Renal cortical epithelial cell (primary cell): ENCODE measurements around the gene ATP5MK. TPM values are rescaled to one million over a fixed set of nuclear protein-coding genes. Genes with fewer than 3 reads are reported as not detected.
"Not testable (repeated sequence)": the region's sequence is repeated elsewhere in the genome, so short reads cannot be mapped to it uniquely, and the experiment has no call there.

Experiments used
- DNase-seq: peaks from one replicate; pipeline ENCODE4 v3.0.0-alpha.2; 2011; ENCODE audit warnings: low read depth
- total RNA-seq: library from RNA; depleted of rRNA; stranded (reverse); fragments of >200 nt; gene quantifications from 2 replicates; pipeline ENCODE4 v1.2.3, GENCODE V29; 2014

The ATP5MK gene
- total RNA-seq, 1 donor from 2014 or later = 165 TPM

DNA sequence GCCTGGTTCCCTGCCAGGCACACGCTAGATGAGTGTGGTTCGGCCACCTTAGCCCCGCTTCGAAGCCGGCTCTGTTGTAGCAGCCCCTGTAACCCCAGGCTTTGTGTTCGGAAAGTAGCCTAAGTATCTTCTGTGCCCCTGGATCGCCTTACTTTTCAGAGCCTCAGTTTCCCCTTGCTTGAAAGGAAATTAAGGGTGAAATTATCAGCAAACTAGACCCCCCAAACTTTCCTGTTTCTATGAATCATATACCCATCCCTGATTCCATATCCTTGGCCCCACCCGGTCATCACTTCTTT is 463 bp upstream of the ATP5MK start:
- DNase-seq = no peak

DNA sequence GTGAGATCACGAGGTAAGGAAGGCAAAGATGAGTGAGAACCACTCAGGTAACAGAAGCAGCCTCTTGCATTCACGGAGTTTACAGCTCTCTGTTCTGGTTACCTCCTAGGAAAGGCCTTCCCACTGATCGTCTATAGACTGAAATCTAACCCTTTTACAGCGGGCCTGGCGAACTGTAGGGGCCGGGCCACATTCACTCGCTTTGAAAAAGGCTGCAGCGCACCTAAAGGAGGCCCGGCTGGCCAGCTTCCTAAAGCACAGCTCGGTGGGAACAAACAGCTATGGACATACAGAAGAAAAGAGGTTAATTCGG is 565 bp downstream of the ATP5MK start:
- DNase-seq = peak; percentile 7

DNA sequence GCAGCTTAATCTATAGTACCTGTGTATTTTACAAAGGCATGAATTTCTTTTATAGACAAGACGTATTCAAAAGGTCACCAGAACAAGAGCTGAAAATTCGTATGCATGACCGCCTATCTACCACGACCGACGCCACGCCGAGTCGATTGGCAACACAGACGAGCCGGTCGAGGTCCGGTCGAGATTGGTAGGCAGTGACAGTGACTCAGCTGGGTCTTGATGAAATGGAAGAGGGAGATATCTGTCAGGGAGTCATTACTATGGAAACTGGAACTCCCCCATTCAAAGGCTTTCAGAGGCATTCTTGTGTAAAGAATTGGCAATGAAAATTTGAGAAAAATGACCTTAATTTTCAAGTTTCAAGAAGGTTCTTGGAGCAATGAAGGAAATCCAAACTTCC is 2.1 kb downstream of the ATP5MK start:
- peak; percentile 21 for DNase-seq

DNA sequence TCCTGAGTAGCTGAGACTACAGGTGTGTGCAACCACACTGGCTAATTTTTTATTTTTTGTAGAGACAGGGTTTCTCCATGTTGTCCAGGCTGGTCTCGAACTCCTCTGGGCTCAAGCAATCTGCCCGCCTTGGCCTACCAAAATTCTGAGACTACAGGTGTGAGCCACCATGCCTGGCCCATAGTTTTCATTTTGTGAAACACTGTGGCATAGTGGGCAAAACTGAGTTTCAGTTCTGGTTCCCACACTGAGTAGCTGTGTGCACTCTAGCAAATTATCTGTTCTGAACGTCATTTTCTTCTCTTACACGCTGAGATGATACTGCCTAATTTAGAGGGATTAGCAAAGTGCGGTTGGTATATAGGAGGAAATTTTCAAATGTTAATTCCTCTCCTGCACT is 13.5 kb downstream of the ATP5MK start:
- no peak for DNase-seq

DNA sequence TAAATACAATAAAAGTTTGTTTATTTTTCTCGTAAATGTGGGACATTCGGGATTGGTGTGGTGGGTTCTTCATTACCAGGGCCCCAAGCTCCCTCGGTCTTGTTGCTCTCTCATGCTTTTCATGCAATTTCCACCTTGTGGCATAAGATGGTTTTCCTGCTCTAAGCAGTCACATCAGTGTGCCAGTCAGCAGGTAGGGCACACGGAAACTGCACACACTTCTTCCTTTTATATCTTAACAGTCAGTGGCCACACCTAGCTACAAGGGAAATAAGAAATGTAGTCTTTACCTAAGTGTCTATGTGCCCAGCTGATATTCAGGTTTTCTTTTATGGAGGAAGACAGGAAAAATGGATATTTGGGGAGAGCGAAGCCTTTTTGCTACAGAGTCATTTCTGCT is 22.0 kb downstream of the ATP5MK start:
- no peak for DNase-seq

DNA sequence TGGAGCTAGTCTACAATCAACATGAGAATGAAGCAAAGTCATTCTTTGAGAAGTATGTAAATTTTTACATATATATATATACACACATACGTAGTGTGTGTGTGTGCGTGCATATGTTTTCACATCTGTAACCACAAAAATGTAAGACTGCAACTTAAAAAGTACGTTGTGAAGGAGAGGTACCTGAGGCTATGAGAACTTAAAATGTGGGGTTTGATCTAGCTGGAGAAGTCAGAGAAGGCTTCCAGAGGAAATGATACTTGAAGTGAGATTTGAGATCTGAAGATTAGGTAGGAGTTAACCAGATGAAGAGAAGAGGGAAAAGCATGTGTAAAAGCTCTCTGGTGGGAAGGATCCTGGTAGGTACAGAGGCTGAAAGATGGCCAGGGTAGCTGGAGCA is 22.7 kb downstream of the ATP5MK start:
- DNase-seq = no peak

DNA sequence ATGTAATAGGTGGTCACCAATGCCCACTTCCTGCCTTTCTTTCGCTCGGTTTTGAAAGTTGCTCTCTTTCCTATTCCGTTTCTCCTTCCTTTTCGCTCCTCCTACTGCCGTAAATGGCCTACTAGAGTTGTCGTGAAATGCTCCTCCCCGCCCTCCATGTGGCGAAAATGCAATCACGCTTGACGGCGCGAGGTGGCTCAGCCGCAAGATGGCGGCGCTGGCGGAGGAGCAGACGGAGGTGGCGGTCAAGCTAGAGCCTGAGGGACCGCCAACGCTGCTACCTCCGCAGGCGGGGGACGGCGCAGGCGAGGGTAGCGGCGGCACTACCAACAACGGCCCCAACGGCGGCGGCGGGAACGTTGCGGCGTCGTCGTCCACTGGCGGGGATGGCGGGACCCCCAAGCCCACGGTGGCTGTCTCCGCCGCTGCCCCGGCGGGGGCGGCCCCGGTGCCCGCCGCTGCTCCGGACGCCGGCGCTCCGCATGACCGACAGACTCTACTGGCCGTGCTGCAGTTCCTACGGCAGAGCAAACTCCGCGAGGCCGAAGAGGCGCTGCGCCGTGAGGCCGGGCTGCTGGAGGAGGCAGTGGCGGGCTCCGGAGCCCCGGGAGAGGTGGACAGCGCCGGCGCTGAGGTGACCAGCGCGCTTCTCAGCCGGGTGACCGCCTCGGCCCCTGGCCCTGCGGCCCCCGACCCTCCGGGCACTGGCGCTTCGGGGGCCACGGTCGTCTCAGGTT is 28.3 kb downstream of the ATP5MK start, which contains the start of gene TAF5:
TSS of gene TAF5 (plus strand) at position 195 of the 737 bp plus-strand sequence. CDS start at position 209, 14 bp downstream.
- peak; percentile 91 for DNase-seq

DNA sequence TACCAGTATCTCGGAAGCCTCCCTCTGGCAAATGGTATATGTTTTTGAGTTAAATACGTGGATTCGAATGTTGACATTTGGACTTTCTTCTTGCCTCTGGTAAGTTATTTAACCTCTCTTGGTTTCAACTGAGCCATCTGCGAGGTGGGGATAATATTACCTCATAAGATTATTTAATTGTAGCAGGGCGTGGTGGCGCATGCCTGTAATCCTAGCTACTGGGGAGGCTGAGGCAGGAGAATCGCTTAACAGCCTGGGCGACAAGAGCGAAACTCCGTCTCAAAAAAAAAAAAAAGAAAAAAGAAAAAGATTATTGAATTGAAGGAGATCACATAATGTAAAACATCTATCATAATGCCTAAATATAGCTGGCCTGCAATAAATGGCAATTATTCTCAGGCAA is 28.9 kb downstream of the ATP5MK start:
- no peak for DNase-seq

DNA sequence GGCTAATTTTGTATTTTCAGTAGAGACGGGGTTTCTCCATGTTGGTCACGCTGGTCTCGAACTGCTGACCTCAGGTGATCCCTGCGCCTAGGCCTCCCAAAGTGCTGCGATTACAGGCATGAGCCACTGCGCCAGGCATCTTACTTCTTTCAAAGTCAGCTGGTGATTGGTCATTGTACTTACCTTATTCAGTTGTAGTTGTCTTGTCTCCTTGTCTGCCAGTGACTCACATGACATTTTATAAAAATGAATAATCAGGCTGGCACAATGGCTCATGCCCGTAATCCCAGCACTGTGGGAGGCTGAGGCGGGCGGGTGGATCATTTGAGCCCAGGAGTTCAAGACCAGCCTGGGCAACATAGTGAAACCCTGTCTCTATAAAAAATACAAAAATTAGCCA is 35.5 kb downstream of the ATP5MK start:
- DNase-seq = not testable (repeated sequence)

DNA sequence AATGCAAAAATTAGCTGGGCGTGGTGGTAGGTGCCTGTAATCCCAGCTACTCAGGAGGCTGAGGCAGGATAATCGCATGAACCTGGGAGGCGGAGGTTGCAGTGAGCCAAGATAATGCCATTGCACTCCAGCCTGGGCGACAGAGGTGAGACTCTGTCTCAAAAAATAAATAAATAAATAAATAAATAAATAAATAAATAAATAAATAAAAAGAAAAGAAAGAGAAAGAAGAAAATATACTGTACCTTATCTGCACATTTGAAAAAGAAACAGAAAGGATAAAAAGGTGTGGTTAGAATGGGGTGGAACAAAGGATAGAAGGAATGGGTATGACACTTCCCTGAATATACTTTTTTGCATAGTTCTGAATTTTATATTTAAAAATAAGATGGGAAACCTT is 36.8 kb downstream of the ATP5MK start:
- DNase-seq = not testable (repeated sequence)

DNA sequence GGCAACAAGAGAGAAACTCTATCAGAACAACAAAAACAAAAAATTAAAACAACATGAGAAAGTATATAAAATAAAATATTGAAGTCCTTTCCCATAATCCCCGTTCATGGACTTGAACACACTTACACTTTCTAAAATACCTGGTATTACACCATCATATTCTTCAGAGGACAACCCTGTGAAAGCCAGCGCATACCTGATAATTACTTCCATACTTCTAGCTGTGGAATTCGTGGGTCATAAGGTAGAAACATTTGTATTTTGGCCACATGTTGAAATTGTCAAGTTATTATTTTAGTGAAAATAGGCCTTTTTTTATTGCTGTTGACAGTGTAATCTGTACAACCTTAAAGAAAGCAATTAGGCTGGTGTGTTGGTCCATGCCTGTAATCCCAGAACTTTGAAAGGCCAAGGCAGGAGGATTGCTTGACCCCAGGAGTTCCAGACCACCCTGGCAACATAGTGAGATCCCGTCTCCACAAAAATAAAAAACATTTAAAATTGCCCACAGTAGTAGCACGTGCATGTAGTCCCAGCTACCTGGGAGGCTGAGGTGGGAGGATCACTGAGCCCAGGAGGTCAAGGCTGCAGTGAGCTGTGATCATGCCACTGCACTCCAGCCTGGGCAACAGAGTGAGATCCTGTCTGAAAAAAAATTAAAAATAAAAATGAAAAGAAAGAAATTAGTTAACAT is 40.2 kb downstream of the ATP5MK start:
- no peak for DNase-seq

DNA sequence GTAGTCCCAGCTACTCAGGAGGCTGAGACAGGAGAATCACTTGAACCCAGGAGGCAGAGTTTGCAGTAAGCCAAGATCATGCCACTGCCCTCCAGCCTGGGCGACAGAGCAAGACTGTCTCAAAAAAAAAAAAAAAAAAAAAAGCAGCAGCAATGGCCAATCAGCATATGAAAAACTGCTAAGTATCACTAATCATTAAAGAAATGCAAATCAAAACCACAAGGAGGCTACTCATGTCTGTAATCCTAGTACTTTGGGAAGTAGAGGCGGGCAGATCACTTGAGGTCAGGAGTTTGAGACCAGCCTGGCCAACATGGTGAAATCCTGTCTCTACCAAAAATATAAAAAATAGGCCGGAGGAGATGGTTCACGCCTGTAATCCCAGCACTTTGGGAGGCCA is 41.7 kb downstream of the ATP5MK start:
- peak; percentile 39 for DNase-seq

DNA sequence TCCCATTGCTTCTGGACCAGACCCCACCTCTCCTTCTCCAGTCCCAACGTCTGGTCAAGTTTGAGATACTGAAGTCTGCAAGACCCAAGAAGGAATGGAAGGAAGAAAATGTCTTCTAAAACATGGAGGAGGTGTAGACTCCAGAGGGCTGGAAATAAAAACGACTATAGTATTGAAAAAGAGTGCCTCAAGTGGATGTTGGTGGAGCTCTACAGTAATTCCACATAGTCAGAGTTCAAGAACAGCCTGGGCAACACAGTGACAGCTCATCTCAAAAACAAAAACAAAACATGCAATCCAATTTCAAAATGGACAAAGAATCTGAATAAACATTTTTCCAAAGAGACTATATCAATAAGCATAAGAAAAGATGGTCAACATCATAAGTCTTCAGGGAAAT is 43.0 kb downstream of the ATP5MK start:
- no peak for DNase-seq

DNA sequence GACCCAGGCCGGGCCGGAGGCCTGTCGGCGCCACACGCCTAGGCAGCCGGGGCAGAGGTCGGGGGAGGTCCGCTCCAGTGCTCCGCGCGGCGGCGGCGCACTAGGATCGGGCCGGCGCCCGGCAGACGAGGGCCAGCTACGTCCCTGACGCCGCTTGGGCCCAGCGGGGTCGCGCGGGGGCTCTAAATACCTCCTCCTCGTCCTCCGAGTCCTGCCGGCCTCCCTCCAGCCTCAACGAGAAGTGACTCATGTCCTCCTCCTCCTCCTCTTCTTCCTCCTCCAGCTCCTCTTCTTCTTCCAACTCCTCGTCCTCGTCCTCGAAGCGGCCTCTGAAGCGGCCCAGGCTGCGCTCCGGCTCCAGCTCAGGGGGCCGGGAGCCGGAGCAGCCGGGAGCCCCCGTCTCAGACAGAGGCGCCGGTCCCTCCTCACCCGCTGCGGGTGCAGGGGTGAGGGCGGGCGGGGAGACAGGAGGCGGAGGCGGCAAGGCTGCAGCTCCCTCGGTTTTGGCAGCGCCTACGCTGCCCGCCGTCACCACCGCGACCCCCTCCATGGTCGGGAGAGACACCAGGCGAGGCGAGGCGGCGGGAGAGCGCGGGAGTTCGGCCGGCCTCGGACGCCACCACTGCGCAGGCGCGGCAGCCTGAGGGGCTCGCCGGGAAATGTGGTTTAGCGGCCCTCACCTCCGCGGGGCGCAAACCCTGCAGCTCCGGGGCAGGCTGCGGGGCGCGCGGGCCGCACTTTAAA is 45.6 kb downstream of the ATP5MK start, which contains the start of gene PCGF6:
TSS of gene PCGF6 (minus strand) at position 624 of the 744 bp plus-strand sequence. CDS start at position 550, 74 bp downstream.
- DNase-seq = peak; percentile 27

DNA sequence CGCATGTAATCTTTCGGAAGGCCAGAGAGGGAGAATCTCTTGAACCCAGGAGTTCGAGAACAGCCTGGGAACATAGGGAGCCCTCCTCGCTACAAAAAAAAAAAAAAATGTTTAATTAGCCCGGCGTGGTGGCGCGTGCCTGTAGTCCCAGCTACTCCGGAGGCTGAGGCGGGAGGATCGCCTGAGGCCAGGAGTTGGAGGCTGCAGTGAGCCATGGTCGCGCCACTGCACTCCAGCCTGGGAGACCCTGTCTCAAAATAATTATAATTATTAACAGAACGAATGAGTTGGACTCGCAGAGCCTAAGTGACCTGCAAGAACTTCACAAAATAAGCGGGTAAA is 46.1 kb downstream of the ATP5MK start:
- DNase-seq = no peak

Other genes starting within 250 kb of the ATP5MK start
- gene NT5C2, start 203.2 kb downstream of the ATP5MK start, total RNA-seq = 120 and 137 TPM in 2 replicates
- gene RPEL1, start 150.6 kb downstream of the ATP5MK start, total RNA-seq = 0.17 and 0.25 TPM in 2 replicates
- gene INA, start 119.3 kb downstream of the ATP5MK start, total RNA-seq = 1.8 and 5.2 TPM in 2 replicates
- 10.7 and 16.7 TPM in 2 replicates for gene PCGF6, start 45.3 kb downstream of the ATP5MK start, total RNA-seq
- 2.6 and 4.9 TPM in 2 replicates for gene TAF5, start 28.5 kb downstream of the ATP5MK start, total RNA-seq
- 38.6 and 48.5 TPM in 2 replicates for gene PDCD11, start 151 bp upstream of the ATP5MK start, total RNA-seq
- 0.80 and 0.87 TPM in 2 replicates for gene CALHM2, start 55.9 kb upstream of the ATP5MK start, total RNA-seq
- not detected in 2 replicates for gene CALHM1, start 62.4 kb upstream of the ATP5MK start, total RNA-seq
- 0.05 TPM in 1 of 2 replicates, not detected in the other for gene CALHM3, start 82.8 kb upstream of the ATP5MK start, total RNA-seq
- 0.05 and 1.4 TPM in 2 replicates for gene NEURL1, start 97.2 kb upstream of the ATP5MK start, total RNA-seq